HTR-8/SVneo (cell line): ENCODE results near the gene PLEKHN1.
A peak's percentile ranks its signal among the peaks of the same experiment; 100 is the strongest.

Source experiments
- DNase-seq: peaks from one replicate; pipeline ENCODE4 v3.0.0; 2011; ENCODE audit warnings: low spot score, mixed read lengths; ENCODE audit not compliant: insufficient read length
- FAIRE-seq: peaks from 2 replicates; lab custom pipeline; 2011; peaks lifted over from hg19 to GRCh38; lab: Jason Lieb, UNC

PLEKHN1 gene

DNA sequence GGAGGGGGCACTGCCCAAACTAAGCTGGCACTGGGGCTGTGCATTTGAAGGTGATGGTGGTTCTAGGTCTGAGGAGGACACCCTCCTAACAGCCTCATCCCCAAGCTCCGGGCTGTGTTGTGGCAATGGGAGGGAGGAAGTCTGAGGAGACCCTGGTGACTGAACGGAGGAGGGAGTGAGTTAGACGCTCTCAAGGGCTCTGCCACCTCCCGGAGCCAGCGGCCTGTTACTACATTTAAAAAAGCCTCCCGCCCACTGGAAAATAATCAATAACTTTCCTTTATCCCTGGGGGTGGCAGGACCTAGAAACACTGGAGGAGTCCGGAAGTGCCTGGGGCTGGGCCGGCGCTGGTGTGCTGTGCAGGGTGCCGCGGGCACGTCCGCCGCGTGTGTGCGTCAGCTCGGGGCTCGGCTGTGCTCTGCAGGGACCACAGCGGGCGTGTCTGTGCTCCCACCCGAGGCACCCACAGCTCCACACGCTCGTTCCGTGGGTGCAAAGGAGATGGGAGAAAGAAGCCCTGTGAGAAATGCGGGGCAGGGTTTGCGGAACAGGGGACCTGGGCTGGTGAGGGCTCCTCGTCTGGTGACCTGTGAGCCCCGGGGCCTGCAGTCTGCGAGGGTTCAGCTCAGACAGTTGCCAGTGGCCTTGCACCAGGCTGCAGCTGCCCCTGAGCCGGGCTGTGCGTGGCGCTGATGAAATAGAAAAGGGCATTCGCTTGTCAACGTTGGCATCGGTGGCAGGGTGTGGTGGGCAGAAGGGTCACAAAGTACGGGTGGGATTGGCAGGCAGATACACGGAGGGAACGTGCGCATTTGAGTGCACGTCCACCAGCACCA is 37.2 kb upstream of the PLEKHN1 start:
- no peak for FAIRE-seq
- no peak for DNase-seq

DNA sequence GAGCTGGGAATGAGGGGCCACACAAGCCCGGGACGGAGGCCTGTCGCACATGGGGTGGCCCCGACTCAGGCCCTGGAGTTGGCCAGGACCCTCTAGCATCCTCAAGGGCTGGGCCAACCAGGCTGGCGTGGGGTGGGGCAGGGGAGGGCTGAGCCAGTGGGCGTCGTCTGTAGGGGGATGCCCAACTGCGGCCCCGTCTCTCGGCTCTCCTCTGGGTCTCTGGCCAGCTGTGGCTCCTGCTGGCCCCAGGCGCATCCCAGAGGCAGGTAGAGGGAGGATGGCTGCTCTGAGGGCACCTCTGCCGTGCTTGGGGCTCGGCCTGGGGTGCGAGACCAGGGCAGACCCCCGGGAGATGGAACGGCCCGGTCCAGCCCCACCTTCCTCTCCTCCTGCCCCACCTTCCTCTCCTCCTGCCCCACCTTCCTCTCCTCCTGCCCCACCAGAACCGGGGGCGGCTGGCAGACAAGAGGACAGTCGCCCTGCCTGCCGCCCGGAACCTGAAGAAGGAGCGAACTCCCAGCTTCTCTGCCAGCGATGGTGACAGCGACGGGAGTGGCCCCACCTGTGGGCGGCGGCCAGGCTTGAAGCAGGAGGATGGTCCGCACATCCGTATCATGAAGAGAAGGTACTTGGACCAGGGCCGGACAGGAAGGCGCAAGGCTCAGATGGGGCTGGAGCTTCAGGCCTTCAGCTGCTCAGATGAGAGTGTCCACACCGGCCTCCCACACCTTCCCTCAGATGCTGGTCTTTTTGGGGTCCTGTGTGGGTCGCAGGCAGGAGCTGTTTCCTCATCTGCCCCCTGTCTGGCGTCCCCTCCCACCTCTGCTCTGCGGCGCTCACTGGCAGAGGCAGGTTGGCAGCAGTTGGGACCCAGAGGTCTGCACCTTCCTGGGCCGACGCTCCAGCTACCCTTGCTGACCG is 36.3 kb upstream of the PLEKHN1 start:
- DNase-seq (no peak), FAIRE-seq (no peak)

DNA sequence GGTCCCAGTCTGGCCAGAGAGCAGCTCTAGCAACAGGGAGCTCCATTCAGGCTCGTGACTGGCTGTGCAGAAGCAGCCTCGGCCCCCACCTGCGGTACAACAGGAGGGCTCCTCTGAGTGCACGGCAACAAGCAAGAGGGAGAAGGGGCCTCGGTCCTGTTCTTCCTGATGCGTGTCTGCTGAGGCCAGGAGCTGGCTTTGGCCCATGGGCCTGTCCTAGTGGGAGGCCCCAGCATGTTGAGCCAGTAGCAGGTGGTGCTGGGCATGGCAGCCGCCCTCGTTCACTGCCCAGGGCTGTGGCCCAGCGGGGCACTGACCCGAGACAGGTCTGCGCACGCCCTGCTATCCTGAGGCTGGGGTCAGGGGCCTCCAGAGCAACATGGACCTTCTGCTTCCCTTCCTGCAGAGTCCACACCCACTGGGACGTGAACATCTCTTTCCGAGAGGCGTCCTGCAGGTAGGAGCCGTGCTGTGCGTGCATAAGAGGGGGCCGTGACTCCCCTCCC is 35.6 kb upstream of the PLEKHN1 start:
- FAIRE-seq: no peak
- no peak for DNase-seq

DNA sequence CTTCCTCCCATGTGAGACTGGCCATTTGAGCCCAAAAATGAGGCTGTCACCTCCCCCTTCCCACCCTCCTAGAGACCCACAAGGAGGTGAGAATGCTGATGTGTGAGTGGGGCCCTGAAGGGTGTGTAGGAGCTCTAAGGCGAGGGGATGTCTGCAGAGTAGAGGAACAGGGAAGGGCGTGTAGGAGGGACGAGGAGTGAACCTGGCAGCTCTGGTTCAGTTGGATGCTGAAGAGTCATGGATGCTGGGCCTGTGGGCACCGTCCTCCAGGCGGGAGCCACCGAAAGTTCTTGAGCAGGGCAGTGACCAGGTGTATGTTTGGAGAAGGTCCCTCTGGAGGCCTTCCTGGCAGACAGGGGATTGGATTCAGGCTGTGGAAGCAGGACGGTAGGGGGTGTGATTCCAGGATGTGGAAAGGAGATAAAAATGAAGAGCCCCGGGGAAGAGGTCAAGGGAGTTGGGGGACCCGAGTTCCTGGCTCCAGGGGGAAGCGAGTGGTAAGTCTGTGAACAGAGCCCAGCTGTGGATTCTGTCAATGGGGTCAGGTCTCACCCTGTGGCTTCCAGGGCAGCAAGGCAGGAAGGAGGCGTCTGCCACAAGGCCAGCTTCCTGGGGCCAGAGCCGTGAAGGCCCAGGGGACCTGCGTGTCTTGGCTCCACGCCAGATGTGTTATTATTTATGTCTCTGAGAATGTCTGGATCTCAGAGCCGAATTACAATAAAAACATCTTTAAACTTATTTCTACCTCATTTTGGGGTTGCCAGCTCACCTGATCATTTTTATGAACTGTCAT is 34.7 kb upstream of the PLEKHN1 start:
- DNase-seq (no peak), FAIRE-seq (no peak)

DNA sequence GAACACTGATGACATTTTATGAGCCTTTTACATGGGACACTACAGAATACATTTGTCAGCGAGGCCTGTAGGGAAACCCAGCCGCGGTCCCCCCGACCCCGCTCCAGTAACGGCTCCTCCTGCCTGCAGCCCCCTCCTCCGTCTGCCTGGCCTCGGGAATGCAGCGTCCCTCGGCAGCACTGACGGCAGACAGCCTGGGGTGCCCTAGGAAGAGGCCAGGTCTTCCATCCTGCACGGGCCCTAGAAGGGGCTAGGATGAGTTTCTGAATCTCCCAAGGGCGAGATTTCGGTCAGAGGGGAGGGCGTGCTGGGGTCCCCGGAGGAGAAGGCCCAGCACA is 34.1 kb upstream of the PLEKHN1 start:
- DNase-seq (no peak), FAIRE-seq (no peak)

DNA sequence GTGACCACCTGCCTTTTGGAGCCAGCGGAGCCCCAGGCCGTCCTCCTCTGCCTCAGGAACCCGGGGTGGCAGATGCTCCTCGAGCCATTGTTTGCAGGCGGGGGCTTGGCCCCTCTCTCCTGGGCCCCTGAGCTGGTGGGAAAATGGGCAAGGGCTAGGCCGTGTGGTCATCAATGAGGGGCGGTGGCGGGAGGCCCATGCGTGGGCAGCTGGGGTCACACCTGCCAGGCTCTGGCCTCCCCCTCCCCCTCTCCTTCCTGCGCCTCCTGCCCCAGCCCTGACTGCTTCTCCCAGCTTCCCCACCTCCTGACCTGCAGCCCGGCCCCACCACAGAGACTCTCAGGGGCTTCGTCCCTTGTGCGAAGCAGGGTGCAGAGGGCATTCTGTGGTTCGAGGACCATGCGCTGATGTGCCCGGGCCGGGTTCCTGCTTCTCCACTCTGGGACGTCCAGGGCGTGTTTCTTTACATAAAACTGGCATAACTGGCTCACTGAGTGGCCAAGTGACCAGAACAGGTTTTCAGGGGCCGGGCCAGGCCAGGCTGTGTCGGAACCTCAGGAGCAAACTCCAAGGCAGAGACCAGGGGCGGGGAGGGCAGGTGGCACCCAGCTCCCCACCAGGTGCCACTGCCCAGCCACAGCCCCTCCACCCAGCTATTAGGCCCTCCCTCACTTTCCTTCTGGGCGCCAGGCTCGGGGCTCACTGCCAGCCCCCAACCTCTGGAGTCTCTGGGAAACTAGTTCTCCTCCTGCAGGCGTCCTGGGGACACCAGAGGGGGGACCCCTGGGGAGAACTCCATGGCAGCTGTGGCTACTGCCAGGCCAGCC is 33.3 kb upstream of the PLEKHN1 start:
- no peak for FAIRE-seq
- no peak for DNase-seq

DNA sequence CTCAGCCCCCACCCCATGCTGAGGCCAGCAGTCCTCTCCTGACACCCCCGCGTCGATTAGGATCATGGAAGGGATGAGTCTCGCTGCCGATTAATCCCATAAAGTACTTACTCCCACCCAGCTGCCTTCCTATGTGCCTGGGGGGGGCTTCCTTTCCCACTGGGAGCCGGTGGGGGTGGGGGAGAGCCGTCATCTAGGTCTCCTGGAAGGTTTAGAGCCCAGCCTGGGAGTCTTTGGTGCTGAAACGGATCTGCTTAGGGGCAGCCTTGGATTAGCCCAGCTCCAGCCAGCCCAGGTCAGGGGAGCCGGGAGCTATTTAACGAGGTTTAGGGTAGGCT is 32.7 kb upstream of the PLEKHN1 start:
- no peak for DNase-seq
- no peak for FAIRE-seq

DNA sequence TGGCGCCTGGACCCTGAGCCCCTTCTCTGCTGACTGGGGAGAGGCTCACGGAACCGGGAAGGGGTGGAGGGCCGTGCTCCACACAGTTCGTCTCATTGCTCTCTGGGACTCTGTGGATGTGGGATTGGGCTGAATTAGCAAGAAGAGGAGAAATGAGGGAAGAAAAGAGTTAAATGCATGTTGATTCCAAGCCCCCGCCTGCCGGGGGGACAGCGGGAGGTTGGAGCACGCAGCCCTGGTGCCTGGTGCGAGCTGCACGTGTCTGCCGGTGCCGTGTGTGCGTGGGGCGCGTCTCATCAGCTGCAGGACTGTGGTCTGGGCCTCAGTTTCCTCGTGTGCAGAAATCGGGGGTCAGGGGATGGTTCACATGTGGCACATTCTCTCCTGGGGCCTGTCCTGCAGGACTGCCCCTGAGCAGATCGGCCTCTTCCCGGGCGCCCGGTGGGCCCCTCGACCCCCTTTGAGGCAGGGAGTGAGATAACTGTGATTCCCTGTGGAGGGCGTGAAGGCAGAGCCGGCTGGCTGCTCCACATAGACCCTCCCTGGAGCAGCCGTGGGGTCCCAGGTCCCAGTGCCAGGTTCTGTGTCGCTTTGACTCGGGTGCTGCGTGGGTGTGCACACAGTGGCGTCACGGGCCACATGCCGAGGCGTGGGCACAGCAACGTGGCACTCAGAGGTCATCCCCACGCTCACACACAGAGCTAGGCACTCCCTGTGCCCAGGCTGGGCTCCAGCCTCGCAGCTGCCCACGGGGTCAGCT is 31.1 kb upstream of the PLEKHN1 start:
- no peak for DNase-seq
- no peak for FAIRE-seq

DNA sequence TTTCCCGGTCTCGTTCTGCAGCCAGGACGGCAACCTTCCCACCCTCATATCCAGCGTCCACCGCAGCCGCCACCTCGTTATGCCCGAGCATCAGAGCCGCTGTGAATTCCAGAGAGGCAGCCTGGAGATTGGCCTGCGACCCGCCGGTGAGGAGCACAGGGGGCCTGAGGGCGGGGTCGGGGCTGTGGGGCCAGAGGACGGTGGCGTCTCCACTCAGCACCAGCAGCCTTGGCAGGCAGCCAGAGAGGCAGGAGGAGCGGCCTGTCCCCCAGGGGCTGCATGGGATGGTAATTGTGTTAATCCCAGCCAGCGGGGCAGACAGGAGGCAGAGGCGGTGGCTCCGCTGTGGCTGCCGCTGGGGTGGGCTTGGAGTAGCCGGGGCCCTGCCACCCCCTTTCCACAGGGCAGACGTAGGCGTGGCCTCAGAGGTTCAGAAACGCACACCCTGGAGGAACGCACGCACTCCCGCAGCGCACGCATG is 30.5 kb upstream of the PLEKHN1 start:
- no peak for FAIRE-seq
- no peak for DNase-seq

DNA sequence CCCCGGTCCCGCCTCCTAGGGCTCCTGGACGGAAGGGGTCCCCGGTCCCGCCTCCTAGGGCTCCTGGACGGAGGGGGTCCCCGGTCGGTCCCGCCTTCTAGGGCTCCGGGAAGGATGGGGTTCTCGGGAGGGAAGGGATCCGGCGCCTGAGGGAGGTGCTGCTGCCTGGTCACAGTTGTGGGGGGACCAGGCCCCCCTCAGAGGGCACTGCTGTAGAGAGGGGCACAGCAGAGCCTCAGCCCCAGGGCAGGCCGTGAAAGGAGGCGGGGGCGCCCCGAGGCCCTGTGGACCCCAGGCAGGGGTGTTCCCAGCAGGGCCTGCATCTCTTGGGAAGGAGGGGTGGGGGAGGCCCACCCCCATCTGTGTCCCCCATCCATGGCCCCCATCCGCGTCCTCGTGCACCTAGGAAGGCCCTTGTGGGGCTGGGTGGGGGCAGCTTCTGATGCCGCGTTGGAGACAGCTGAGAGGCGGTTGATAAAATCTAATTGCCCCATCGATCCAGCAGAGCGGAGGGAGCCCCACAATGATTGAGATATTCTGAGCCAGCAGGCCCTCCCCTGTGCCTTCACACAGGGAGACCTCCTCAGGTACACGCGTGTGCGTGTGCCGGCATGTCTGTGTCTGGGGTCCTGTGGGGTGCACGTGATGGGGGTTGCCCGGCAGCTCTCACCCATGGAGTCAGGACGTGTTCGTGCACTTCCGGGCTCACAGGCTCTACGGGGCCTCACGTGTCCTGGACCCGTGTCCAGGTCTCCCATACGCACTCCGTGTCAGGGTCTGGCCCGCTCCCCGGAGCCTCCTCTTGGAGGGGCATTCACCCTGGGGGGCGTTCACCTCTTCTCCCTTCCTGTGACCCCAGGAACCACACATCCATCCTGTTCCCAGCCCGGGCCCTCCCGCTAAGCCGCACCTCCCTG is 29.7 kb upstream of the PLEKHN1 start:
- FAIRE-seq (no peak), DNase-seq (no peak)

DNA sequence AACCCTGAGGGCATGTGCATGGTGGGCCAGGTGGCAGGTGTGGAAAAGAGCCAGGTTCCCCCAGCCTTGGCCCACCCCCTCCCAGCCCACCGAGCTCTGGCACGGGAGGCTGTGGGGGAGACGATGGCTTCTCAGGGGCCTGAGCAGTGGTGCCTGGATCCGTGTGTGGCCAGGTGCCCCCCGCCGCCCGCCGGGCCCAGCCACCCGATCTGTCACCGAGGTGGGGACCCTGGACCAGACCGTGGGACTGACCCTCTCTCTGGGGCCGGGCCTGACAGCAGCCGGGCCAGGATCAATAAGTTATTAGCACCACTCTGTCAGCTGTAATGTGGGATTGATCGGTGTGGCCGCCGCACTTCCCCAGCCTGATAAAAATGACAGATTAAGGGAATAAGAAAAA is 28.8 kb upstream of the PLEKHN1 start:
- no peak for DNase-seq
- no peak for FAIRE-seq

DNA sequence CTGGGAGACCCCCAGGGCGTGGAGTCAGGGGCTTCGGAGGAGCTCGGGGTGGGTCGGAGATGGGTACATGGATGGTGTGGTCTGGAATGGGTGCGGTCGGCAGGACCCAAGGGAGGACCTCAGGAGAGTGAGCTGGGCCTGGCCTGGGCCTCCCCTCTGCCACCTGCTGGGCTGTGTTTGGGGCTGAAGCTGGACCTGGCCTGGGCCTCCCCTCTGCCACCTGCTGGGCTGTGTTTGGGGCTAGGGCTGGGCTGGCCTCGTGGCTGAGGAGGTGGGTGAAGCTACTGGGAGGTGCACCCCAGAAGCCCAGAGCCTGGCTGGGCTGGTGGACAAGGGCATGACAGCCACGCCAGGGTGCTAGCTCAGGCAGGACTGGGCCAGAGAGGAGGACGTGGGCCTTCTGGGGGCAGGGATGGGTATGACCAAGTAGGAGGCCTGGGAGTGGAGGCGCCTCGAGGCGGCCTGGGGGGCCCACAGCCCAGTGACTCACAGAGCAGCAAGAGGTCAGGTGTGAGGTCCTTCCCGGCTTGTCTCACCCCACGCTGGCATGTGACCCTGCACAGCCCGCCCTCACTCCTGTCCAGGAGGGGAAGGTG is 28.1 kb upstream of the PLEKHN1 start:
- no peak for DNase-seq
- peak; percentile 4 for FAIRE-seq

DNA sequence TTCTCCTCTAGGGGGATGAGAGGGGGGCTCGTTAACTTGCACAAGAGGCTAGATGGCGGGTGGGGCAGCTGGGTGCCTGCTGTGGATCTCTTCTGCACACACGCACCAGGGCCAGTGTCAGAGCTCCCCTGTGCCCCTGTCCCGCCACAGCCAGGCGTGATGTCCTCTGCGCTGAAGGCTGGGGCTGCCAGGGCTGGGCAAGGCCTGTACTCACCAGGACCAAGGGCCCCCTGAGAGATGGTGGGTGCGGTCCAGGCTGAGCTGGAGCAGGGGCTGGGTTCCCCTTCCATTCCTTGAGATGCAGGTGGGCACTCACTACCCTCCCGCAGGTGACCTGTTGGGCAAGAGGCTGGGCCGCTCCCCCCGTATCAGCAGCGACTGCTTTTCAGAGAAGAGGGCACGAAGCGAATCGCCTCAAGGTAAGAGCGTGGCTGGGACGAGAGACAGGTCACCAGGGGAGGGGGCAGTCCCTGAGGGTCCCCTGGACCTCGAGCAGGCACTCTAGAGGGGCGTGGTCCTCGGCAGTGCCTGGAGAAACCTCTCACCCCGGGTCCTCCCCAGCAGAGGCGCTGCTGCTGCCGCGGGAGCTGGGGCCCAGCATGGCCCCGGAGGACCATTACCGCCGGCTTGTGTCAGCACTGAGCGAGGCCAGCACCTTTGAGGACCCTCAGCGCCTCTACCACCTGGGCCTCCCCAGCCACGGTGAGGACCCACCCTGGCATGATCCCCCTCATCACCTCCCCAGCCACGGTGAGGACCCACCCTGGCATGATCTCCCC is 27.4 kb upstream of the PLEKHN1 start:
- DNase-seq (no peak), FAIRE-seq (no peak)

DNA sequence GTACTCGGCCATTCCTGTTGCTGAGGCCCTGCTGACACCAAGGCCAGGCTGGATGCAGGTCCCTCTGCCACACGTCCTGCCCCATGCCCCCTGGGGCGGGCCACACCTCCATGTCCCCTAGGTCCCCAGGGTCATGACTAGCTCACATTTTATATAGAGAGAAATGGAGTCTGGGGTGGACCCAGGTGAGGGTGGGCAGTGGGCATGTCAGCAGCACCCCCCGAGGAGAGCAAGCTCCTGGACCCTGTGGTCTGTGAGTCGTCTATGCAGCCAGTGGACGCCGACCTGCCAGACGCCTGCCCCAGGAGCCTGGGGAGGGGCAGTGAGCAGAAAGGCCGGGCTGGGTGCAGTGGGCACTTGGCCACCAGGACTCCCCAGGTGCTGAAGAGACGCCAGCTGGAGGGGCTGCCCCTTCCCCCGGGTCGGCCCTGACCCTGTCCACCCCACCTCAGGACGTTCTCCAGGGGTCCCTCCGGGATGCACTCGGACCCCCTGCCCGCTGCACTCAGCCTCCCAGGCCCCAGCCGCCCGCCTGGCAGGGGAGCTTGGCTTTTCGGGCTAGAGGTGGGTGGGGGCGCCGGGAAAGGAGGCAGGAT is 26.7 kb upstream of the PLEKHN1 start:
- DNase-seq: no peak
- FAIRE-seq: no peak

DNA sequence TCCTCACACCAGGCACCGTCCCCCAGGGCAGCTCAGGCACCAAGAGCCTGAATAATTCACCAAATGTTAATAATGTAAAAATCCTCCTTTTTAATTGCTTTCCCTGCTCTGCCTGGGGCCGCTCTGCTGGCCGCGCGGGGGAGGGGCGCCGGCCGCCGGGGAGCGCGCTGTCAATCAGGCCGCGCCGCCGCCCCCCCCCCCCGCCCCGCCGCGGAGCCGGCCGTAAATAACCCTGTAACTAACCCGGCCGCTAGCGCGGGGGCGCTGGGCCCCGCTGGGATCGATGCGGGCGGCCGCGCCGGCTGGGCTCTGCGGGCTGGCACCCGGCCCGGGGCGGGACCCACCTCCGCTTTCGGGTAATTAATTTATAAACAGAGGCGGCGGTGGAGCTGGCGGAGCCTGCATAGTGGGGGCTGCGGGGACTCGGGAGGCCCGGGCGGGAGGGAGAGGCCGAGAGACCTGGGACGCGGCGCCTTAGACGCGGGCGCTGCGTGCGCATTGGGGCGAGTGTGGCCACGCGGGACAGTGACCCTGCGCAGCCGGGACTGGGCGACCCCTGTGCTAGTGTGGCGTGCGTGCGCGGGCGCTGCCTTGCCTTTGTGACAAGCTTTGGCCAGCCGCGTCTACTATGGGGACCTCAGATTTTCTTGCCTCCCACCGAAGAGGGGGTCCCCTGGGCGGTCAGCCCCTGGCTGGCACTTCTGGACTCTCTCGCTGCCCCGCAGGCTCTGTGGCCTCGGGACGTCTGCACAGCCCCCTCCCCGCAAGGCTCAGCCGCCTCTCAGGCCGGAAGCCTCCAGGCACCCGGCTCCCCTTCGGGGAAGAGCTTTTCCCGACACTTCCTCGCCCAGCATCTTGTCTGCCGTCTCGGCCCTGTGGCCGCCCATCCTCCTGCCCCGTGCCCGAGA is 25.9 kb upstream of the PLEKHN1 start:
- FAIRE-seq (no peak), DNase-seq (no peak)
